ENCODE measurements around the gene MRPL14.

The MRPL14 gene

GRCh38 chr6:44122801-44123200 lies 4.5 kb downstream of the MRPL14 start:
- DNase-seq (ENCODE audit: low read depth) = no peak

- DNase-seq (ENCODE audit: low read depth) = no peak
These were observed 6.4 kb downstream of the MRPL14 start for GRCh38 chr6:44120692-44121443.

- no peak for DNase-seq (ENCODE audit: low read depth)
These were observed 7.5 kb downstream of the MRPL14 start for GRCh38 chr6:44119704-44120262.

GRCh38 chr6:44117397-44118128 lies 9.7 kb downstream of the MRPL14 start:
- DNase-seq (ENCODE audit: low read depth) = no peak

GRCh38 chr6:44116641-44117382 lies 10.4 kb downstream of the MRPL14 start:
- peak; percentile 67 for DNase-seq (ENCODE audit: low read depth)

GRCh38 chr6:44115866-44116265 lies 11.4 kb downstream of the MRPL14 start:
- no peak for DNase-seq (ENCODE audit: low read depth)

GRCh38 chr6:44113414-44113813 lies 13.8 kb downstream of the MRPL14 start:
- DNase-seq (ENCODE audit: low read depth) = no peak

- no peak for DNase-seq (ENCODE audit: low read depth)
These were observed 15.5 kb downstream of the MRPL14 start for GRCh38 chr6:44111434-44112417.

- DNase-seq (ENCODE audit: low read depth) = no peak
These were observed 16.3 kb downstream of the MRPL14 start for GRCh38 chr6:44110966-44111365.

GRCh38 chr6:44110005-44110676 lies 17.1 kb downstream of the MRPL14 start:
- DNase-seq (ENCODE audit: low read depth) = no peak

- DNase-seq (ENCODE audit: low read depth) = no peak
These were observed 18.0 kb downstream of the MRPL14 start for GRCh38 chr6:44109212-44109611.

- DNase-seq (ENCODE audit: low read depth) = no peak
These were observed 18.8 kb downstream of the MRPL14 start for GRCh38 chr6:44108471-44108870.

- DNase-seq (ENCODE audit: low read depth) = no peak
These were observed 20.2 kb downstream of the MRPL14 start for GRCh38 chr6:44107017-44107416.

- no peak for DNase-seq (ENCODE audit: low read depth)
These were observed 21.1 kb downstream of the MRPL14 start for GRCh38 chr6:44105993-44106740.

- no peak for DNase-seq (ENCODE audit: low read depth)
These were observed 22.1 kb downstream of the MRPL14 start for GRCh38 chr6:44105146-44105545.

- DNase-seq (ENCODE audit: low read depth) = no peak
These were observed 22.7 kb downstream of the MRPL14 start for GRCh38 chr6:44104481-44105021.

GRCh38 chr6:44102527-44102926 lies 24.7 kb downstream of the MRPL14 start:
- no peak for DNase-seq (ENCODE audit: low read depth)

- no peak for DNase-seq (ENCODE audit: low read depth)
These were observed 25.4 kb downstream of the MRPL14 start for GRCh38 chr6:44101832-44102231.

- no peak for DNase-seq (ENCODE audit: low read depth)
These were observed 27.1 kb downstream of the MRPL14 start for GRCh38 chr6:44100088-44100550.

GRCh38 chr6:44099192-44099591 lies 28.1 kb downstream of the MRPL14 start:
- DNase-seq (ENCODE audit: low read depth) = no peak

Data from HS-27A (cell line).